HepG2 (cell line): ENCODE measurements around the gene SCGB1D4. TPM values are rescaled to one million over a fixed set of nuclear protein-coding genes. Genes with fewer than 3 reads are reported as not detected.
A peak's percentile ranks its signal among the peaks of the same experiment; 100 is the strongest.

Source experiments
- ATAD3A ChIP-seq: sonication (generic); formaldehyde crosslinking; IDR thresholded peaks from 2 replicates; pipeline ENCODE4 v1.4.0; 2020; ENCODE audit warnings: missing genetic modification reagents
- CHD2 ChIP-seq: IDR thresholded peaks from 2 replicates; pipeline ENCODE4 v1.6.1; 2011; ENCODE audit warnings: low read depth, low read length, improper control_type of control experiment
- IKZF1 ChIP-seq: fragments of 450-650 bp; IDR thresholded peaks from 2 replicates; pipeline ENCODE4 v1.7.1; 2016
- IRF2 ChIP-seq: IDR thresholded peaks from 2 replicates; pipeline ENCODE4 v1.6.1; 2018; ENCODE audit warnings: missing genetic modification reagents, missing compliant biosample characterization
- KDM2A ChIP-seq: sonication (generic); formaldehyde crosslinking; IDR thresholded peaks from 2 replicates; pipeline ENCODE4 v1.4.0; 2020; ENCODE audit warnings: low read depth, missing genetic modification reagents, borderline replicate concordance
- KDM6A ChIP-seq: IDR thresholded peaks from 2 replicates; pipeline ENCODE4 v1.6.1; 2016; ENCODE audit warnings: low read depth
- RARA ChIP-seq: IDR thresholded peaks from 2 replicates; pipeline ENCODE4 v1.6.1; 2016; ENCODE audit warnings: missing genetic modification reagents, missing compliant biosample characterization
- SATB2 ChIP-seq: sonication (generic); formaldehyde crosslinking; IDR thresholded peaks from 2 replicates; pipeline ENCODE4 v1.5.0; 2020; ENCODE audit warnings: missing genetic modification reagents
- SIX1 ChIP-seq: sonication (generic); formaldehyde crosslinking; IDR thresholded peaks from 2 replicates; pipeline ENCODE4 v1.4.0; 2020; ENCODE audit warnings: missing genetic modification reagents, borderline replicate concordance
- SMAD1 ChIP-seq: sonication (generic); formaldehyde crosslinking; IDR thresholded peaks from 2 replicates; pipeline ENCODE4 v1.4.0; 2020; ENCODE audit warnings: missing genetic modification reagents, low read depth, mild to moderate bottlenecking, borderline replicate concordance
- SMAD3 ChIP-seq: sonication (generic); formaldehyde crosslinking; IDR thresholded peaks from 2 replicates; pipeline ENCODE4 v1.4.0; 2020; ENCODE audit warnings: missing genetic modification reagents
- STAG1 ChIP-seq: sonication (generic); formaldehyde crosslinking; IDR thresholded peaks from 2 replicates; pipeline ENCODE4 v1.4.0; 2020; ENCODE audit warnings: missing genetic modification reagents
- TEAD3 ChIP-seq: optimal IDR thresholded peaks from 2 replicates; pipeline ENCODE3; 2016; ENCODE audit warnings: borderline replicate concordance
- ZBTB14 ChIP-seq: sonication (generic); formaldehyde crosslinking; IDR thresholded peaks from 2 replicates; pipeline ENCODE4 v1.4.0; 2020; ENCODE audit warnings: missing genetic modification reagents
- ZBTB8A ChIP-seq: sonication (generic); formaldehyde crosslinking; IDR thresholded peaks from 2 replicates; pipeline ENCODE4 v1.4.0; 2020; ENCODE audit warnings: mild to moderate bottlenecking, low read depth, missing genetic modification reagents, borderline replicate concordance
- ZNF234 ChIP-seq: sonication (generic); formaldehyde crosslinking; conservative IDR thresholded peaks from 2 replicates; pipeline ENCODE4 v1.5.1; 2020; ENCODE audit warnings: mild to moderate bottlenecking, missing genetic modification reagents
- ZNF24 ChIP-seq: fragments of 450-650 bp; IDR thresholded peaks from 2 replicates; pipeline ENCODE4 v1.6.1; 2017; ENCODE audit warnings: antibody characterized with exemption, mild to moderate bottlenecking
- ZNF558 ChIP-seq: sonication (generic); formaldehyde crosslinking; IDR thresholded peaks from 2 replicates; pipeline ENCODE4 v1.9.0; 2022; ENCODE audit warnings: mild to moderate bottlenecking, missing genetic modification reagents, borderline replicate concordance
- ZNF724P ChIP-seq: sonication (generic); formaldehyde crosslinking; IDR thresholded peaks from 2 replicates; pipeline ENCODE4 v1.8.0; 2022; ENCODE audit warnings: missing genetic modification reagents, borderline replicate concordance
- ZNF891 ChIP-seq: sonication (generic); formaldehyde crosslinking; IDR thresholded peaks from 2 replicates; pipeline ENCODE4 v1.5.0; 2020; ENCODE audit warnings: mild to moderate bottlenecking, missing genetic modification reagents
- polyA plus RNA-seq, 8 experiments: library from polyadenylated mRNA; depleted of rRNA in 3 of 8; stranded (reverse) in 7 of 8; unstranded in 1 of 8; fragments of >200 nt; fragmentation: Illumina TruSeq in 4 of 8; extraction: Trizol in 4 of 8; gene quantifications; 2 replicates each; pipeline versions ENCODE4 v1.2.1 to v1.2.3, GENCODE V29; 2011 to 2016; ENCODE audit warnings: low read depth in 4 of 8, missing spikeins in 1 of 8, mixed read lengths in 1 of 8; ENCODE audit not compliant: insufficient read depth in 1 of 8
- total RNA-seq, 5 experiments: library from RNA; depleted of rRNA; stranded (reverse); fragments of >200 nt; fragmentation: Illumina TruSeq; extraction: Trizol; gene quantifications; 2 replicates each; pipeline ENCODE4 v1.2.3, GENCODE V29; 2016; ENCODE audit warnings: low read depth in 1 of 5
- TF ChIP-seq, protein P1 (sequence below): sonication (generic); formaldehyde crosslinking; IDR thresholded peaks from 2 replicates; pipeline ENCODE4 v1.4.0; 2020; ENCODE audit warnings: low read depth, missing genetic modification reagents
- TF ChIP-seq, protein P2 (sequence below): sonication (generic); formaldehyde crosslinking; IDR thresholded peaks from 2 replicates; pipeline ENCODE4; 2020; ENCODE audit warnings: missing genetic modification reagents, mild to moderate bottlenecking, borderline replicate concordance

Gene SCGB1D4
- total and polyA plus RNA-seq, 2 of the 13 experiments (the other 11 are each of a cell fraction or from before 2014, with no cell fraction given): not detected

DNA sequence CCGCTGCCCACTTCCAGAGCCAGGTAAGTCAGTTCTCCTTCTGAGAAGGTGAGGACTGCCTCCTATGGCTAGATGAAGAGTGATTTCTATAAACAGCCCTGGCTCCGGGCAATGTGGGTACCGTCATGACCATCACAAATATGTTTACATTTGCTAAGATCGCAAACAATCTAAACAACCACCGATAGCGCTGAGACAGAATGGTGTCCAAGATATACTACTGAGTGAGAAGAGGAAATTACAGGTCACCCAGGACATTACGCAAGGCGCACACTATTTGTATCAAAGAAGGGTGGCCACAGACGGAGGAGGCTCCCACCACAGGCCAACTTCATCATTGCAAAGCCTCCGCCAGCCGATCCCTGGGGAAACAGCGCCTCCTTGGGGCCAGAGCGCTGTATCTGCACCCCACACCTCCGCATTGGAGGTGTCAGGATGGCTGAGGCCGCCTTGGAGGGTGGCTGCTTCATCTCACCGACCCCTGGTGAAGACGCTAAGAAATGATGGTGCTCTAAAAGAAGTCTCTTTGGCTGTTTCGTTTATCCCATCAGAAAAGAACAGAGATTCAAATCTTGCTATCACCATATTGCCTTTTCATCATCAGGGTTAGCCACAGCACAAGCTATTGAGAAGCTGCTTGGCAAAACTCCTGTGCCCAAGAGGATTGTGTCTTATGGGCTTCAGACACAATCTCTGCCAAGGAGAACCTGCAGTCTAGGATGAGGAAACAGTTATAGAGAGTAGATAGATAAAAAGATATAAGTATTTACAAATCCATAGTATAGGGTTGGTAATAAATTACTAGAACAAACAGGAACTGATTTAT is 26.1 kb upstream of the SCGB1D4 start (continued):
- TF ChIP-seq, protein P1, sequence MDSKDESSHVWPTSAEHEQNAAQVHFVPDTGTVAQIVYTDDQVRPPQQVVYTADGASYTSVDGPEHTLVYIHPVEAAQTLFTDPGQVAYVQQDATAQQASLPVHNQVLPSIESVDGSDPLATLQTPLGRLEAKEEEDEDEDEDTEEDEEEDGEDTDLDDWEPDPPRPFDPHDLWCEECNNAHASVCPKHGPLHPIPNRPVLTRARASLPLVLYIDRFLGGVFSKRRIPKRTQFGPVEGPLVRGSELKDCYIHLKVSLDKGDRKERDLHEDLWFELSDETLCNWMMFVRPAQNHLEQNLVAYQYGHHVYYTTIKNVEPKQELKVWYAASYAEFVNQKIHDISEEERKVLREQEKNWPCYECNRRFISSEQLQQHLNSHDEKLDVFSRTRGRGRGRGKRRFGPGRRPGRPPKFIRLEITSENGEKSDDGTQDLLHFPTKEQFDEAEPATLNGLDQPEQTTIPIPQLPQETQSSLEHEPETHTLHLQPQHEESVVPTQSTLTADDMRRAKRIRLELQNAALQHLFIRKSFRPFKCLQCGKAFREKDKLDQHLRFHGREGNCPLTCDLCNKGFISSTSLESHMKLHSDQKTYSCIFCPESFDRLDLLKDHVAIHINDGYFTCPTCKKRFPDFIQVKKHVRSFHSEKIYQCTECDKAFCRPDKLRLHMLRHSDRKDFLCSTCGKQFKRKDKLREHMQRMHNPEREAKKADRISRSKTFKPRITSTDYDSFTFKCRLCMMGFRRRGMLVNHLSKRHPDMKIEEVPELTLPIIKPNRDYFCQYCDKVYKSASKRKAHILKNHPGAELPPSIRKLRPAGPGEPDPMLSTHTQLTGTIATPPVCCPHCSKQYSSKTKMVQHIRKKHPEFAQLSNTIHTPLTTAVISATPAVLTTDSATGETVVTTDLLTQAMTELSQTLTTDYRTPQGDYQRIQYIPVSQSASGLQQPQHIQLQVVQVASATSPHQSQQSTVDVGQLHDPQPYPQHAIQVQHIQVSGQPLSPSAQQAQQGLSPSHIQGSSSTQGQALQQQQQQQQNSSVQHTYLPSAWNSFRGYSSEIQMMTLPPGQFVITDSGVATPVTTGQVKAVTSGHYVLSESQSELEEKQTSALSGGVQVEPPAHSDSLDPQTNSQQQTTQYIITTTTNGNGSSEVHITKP (CRISPR knock-in tag): no peak
- TF ChIP-seq ZNF24 (no peak), ZBTB14 (no peak), RARA (no peak), CHD2 (no peak), ZBTB8A (CRISPR knock-in tag) (no peak), ZNF234 (no peak), KDM2A (CRISPR knock-in tag) (peak; percentile 66), KDM6A (no peak), SMAD1 (peak; percentile 48; the same call in 1 of the 2 replicates), IKZF1 (no peak), SMAD3 (no peak), ZNF724P (0 out of 2 replicates have a peak, but pooled peaks have one; percentile 33), ATAD3A (CRISPR knock-in tag) (no peak), TEAD3 (CRISPR knock-in tag) (peak; percentile 58), ZNF558 (CRISPR knock-in tag) (no peak), SIX1 (no peak), IRF2 (CRISPR knock-in tag) (peak; percentile 41), ZNF891 (CRISPR knock-in tag) (0 out of 2 replicates have a peak, but pooled peaks have one; percentile 27), STAG1 (CRISPR knock-in tag) (peak; percentile 94), SATB2 (CRISPR knock-in tag) (no peak)
- TF ChIP-seq, protein P2, sequence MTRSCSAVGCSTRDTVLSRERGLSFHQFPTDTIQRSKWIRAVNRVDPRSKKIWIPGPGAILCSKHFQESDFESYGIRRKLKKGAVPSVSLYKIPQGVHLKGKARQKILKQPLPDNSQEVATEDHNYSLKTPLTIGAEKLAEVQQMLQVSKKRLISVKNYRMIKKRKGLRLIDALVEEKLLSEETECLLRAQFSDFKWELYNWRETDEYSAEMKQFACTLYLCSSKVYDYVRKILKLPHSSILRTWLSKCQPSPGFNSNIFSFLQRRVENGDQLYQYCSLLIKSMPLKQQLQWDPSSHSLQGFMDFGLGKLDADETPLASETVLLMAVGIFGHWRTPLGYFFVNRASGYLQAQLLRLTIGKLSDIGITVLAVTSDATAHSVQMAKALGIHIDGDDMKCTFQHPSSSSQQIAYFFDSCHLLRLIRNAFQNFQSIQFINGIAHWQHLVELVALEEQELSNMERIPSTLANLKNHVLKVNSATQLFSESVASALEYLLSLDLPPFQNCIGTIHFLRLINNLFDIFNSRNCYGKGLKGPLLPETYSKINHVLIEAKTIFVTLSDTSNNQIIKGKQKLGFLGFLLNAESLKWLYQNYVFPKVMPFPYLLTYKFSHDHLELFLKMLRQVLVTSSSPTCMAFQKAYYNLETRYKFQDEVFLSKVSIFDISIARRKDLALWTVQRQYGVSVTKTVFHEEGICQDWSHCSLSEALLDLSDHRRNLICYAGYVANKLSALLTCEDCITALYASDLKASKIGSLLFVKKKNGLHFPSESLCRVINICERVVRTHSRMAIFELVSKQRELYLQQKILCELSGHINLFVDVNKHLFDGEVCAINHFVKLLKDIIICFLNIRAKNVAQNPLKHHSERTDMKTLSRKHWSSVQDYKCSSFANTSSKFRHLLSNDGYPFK: no peak; the same call in 1 of the 2 replicates
